Stimulated activated CD4-positive, alpha-beta T cell treated with anti-CD3 and anti-CD28 coated beads, Interleukin-4, amount 100 ng/mL, for 4 hours (primary cell): ENCODE measurements around the gene TOM1L2.

Source experiments
- DNase-seq, 2 experiments: peaks; one replicate each; pipeline ENCODE4 v3.0.0-alpha.2; 2020

The TOM1L2 gene

DNA sequence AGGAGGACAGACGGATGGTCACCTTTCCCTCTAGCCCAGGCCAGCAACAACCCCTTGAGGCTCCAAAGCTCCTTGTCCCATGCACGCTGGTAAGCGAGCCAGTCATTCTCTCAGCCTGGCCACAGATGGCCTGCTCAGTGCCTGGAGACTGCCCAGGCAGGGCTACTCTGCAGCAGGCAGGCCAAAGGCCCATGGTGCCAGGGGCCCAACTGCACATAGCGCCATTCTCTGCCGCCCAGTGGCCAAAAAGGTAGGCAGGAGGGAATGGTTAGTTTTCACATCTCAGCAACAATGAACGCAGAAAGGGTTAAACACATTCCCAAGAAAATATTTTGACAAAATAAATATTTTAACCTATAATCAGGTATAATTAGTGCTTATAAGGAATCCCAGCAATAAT lies 127.7 kb downstream of the TOM1L2 start:
- no peak for DNase-seq

DNA sequence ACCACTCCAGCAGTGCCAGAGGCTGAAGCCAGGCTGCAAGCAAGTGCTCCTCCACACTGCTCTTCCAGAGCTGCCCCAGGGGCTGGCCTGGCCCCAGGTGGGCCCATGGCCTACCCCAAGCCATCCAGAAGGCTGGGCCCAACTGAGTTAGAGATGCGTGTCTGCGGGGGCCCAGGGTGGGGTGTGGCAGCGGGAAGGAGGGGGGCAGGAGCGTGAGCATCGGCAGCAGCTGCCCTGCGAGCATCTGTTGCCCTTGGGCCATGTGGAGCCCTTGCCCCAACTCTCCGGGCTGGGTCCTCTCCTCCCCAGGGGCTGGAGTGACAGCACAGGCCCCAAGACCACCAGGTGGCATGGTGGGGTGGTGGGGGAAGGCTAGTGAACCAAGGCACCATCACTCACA lies 128.1 kb downstream of the TOM1L2 start:
- DNase-seq: no peak

DNA sequence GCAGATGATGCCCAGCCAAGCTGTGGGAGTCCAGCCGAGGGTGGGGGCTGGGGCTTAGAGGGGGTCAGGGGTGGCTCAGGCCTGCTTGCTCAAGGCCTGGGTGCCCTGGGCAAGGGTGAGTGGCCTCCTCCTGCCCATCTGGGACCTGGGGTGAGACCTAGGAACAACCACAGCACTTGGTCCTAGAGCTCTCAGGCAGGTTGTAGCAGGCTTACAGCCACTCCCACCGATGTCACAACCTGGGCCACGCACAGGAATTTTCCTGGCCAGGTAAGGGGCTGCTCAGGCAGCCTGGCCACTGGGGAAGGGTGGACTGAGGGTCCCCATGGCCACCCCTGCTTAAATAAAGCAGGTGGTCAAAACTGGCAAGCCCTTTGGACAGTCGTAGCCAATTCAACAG lies 129.1 kb downstream of the TOM1L2 start:
- DNase-seq: no peak

DNA sequence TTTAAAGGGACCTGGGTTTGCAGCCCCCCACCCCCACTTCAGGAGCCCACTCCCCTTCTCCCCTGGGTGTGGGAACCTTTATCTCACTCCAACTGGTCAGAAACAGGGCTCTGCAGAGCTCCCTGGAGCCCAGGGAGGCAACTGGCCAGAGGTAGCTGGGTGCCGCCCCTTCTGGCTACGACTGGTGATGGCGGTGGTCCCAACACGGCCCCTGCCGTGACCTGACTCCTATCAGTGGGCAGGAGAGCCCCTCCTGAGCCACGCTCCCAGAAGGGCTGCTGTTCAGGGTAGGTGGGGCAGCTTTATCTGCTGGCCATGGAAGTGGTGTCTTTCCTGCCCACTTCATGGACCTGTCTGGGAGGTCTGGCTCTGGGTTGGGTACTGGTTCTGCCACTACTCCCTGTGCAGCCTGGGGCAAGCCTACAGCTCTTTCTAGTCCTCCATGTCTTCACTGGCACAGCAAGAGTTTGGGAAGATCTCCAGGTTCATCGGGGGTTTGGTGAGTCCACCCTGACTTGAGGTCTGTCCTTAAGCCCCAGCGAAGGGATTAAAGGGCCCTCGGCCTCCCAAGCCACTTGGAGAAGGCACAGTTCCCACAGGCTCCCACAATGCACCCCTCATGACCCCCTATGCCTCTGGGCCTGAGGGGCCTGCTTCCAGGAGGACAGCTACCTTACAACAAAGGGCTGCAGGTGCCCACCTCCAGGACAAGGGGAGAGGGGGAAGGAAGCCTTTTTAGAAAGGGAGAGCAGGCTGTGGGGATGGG lies 129.9 kb downstream of the TOM1L2 start:
- DNase-seq: no peak

DNA sequence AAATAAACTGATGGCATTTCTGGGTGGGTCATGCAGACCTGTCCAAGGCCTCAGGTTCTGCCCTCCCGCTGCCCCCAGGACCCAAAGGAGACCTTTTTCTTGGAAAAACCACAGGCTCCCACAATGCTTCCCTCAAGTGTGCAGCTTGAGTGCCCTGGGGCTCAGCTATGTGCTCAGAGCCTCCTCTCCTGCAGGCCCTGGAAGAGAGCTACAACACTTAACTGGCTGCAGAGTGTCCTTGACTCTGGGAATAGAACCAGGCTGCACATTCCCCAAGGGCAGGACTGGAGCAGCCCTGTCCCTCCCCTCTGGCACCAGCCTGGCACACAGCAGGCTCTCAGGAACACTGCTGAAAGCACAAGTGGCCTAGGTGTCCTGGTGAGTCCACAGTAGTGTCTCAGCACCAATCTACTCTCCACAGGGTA lies 130.6 kb downstream of the TOM1L2 start:
- no peak for DNase-seq

DNA sequence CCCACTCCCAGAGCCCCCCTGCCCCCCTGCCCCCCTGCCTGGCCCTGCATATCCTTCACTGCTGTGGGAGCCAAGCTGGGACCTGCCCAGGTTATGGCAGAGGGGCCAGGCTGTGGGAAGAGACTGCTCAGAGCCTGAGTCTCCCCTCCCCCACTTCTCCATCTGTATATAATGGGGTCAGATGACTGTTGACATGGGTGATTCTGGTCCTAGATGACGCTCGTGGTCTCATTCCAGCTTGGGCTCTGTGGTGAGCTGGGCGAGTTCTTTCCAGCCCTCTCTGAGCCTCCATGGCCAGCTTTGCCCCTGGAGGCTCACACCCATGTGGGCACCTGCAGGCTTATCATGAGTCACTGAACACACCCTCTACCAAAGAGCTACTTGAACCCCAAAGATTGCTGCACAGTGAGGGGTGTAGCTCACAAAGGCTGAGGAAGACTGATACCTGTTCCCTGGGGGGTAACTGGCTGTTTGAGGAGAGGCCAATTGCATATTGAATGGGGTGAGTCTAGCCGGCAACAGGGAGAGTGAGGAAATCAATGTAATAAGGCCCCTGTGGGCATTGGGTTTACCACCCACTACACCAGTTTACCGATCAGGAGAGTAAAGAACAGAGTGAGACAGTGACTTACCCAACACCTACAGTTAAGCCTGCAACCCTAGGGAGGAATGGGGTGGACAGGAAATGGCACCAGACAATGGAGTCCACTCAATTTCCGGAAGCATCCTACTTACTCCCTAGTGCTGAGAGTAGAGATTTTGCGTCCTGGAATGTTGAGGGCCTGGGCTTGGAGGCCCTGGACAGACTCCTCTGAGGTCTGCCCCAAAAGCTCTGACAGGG lies 131.2 kb downstream of the TOM1L2 start:
- DNase-seq: no peak

DNA sequence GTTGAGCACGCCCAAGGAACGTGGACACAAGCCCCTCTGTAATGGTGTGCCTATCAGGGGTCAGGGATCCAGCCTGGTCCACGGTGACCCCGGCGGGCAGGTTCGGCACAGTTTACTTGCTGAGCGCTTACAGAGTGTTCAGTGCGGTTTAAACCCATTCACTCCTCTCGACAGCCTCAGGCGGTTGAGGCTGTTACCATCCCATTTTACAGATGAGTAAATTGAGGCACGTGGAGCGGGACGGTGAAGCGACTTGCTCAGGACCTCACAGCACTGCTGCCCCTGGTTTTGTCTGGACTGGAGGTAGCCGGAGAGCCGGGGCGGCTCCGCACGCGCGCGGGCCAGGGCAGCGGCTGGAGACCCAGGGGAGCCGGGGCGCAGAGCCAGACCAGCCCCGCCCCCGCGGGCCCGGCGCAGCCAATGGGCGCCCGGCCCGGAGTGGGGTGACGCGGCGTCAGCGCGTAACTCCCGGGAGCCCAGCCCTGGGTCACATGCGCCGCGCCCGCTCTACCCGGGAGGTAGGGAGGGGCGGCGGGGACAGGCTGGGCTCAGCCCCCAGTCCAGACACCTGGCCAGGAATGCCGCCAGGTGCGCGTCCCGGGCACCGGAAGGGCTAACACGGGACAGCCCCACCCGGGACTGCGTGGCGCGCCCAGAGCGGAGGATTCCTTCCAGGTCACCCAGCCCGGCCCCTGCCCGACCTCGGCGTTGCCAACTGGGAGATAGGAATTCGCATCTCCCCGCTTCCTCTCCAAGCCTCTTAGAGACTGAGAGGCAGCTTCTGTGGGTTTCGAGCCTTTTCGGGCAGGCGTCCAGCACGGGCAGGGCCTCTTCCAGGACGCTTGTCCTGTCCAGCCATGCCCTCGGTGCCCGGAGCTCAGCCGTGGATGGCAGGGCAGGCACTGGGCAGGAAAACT lies 132.2 kb downstream of the TOM1L2 start:
- peak; percentile 78 to 79 for DNase-seq

DNA sequence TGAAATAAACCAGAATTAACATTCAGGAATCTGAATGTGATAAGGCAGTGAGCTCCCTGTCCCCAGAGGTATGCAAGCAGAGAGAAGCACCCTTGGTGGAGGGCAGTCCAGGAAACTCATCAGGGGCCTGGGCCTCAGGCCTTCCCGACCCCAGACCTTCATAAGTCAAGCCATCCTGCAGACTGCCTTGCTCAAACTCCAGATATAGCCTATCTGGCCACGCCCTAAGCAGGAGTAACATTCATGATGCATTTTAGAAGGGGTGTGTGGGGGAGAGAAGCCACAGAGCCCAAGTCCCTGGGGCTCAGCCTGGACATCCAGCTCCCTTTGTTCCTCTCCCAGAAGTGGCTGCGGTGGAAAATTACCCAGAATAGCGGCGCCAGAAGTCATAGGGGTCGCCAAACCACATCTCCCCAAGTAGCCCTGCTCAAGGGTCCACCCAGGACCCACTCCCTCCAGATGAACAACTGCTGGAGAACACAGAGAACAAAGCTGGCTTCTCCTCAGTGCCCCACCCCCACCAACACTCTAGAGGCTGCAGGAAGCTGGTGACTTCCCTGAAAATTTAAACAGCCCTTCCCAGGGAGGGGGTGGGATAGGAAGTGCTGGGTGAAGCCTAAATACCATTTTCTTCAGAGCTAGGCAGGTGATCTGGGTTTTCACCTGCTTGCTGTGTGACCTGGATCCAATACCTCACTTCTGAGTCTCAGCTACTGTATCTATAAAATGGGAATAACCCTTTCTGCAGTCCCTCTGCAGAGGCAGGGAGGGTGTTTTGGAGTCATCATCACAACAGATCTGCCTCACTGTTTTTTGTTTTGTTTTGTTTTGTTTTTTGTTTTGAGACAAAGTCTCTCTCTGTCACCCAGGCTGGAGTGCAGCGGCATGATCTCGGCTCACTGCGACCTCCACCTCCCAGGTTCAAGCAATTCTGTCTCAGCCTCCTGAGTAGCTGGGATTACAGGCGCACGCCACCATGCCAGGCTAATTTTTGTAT lies 133.9 kb downstream of the TOM1L2 start:
- no peak for DNase-seq

DNA sequence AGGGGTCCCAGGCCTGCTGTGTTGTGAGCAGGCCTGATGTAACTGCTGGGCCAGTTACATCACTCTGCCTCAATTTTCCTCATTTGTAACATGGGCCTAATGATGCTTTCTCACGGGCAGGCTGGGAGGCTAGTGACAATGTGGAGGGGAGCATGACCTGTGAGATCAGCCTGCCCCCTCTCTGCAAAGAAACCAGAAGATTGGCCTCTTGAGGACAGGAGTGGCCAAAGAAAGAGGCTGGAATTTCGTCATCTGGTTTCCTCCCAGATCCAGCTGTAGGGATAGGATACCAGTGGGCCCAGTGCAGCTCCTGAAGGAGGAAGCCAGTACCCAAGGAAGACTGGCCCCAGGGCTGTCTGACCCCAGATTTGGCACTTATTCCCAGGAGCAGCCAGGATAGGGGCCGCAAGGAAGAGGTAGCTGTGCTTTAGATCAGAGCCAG lies 134.8 kb downstream of the TOM1L2 start:
- no peak for DNase-seq

DNA sequence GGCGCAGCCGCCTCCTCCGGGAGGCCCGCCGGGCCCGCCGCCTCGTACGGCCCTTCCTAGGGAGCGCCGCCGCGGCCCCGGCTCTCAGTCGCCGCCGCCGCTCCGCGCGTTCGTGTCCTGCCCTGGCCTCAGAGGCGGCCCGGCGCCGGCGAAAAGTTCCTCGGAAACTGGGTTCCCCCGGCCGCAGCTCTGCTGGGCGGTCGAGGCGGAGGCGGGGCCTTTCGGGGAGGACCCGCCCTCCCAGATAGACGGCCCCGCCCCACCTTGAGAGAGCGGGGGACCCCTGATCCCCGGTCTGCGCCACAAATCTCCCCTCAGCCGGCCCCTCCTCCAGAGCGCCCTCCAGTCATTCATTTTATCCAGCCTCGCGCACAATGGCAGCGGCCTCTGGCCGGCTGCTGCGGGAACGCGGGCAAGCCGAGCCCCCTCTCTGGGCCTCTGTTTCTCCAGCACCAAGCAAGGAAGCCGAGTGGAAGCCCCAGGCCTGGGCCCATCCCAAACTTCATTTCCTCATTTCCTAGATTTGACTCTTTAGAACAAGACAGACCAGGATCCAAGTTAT lies 135.3 kb downstream of the TOM1L2 start, which contains the start of gene SREBF1:
Gene SREBF1, minus strand, starts transcription at position 169 of the 562 bp plus-strand sequence. CDS start 169 bp downstream, outside the sequence.
- peak; percentile 59 for DNase-seq

DNA sequence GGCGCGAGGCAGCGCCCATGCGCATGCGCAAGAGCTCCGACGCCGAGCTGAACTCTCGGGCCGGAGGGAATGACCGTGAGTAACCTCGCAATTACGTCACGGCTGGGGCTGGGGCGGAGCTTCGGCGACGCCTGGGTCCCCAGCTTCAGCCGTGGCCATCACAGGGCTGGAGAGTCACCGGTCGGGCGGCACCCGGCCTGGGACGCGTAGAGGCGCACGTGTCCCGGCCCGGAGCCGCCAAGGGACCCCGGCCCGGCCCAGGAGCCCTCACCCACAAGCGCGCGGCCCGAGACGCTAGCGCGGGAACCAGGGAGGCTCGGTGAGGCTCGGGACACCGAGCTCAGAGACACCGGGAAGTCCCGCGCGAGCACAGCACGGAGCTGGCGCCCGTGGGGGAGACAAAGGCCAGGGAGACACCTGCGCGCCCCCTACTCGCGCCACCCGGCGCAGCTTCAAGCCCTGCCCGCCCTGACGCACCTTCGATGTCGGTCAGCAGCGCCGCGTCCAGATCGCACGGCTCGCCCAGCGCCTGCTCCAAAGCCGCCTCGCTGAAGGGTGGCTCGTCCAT lies 135.9 kb downstream of the TOM1L2 start:
- peak; percentile 94 to 97 for DNase-seq

DNA sequence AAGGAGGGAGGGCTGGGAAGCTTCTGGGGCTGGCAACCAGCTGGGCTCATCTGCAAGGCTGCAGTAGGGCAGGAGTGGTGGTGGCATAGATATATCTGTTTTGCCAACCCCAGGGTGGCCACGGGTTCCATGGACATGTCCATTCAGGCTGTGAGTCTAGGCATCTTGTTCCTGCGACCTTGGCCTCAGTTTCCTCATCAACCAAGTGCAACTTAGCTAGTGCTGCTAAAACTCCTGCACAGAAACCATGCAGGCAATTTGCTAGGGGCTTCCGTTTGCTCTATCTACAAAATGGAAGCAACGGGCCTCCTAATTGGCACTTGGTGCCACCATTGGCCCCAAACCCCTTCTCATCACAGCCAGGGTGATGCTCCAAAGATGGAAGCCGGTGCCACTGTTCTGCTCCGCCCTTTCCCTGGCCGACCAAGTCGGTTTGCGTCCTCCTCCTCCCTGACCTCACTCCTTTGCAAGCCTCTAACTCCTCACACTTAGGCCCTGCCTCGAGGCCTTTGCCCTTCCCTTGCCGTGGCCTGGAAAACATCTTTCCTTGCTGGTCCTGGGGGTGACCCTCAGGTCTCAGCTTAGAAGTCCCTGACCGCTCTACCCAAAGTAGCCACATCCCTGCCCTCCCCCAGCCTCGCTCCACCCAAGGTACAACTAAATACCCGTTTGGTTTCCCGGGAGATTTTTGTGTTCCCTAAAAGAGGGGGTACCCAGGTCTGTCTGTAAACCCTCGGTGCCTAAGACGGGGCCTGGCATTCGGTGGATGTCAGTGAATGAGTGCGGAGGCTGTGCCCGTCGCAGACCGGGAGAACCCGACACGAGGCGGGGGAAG lies 136.6 kb downstream of the TOM1L2 start:
- DNase-seq: no peak

DNA sequence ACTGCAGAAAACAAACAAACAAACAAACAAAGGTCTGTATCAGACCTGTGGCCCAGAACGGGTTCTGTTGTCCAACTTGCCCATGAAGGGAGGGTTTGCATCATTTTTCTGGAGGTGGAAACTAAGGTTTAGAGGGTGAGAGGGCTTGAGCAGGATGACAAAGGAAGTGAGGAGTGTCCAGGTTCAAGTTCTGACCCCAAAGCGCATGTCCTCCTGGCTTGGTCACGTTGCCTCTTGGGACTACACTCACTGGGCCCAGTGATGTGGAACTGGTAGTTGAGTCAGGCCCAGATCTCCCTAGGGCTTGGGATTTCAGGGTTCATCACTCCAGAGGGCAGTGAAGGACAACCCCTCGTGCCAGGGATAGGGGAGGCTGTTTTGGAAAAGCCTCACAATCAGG lies 137.2 kb downstream of the TOM1L2 start:
- DNase-seq: no peak

DNA sequence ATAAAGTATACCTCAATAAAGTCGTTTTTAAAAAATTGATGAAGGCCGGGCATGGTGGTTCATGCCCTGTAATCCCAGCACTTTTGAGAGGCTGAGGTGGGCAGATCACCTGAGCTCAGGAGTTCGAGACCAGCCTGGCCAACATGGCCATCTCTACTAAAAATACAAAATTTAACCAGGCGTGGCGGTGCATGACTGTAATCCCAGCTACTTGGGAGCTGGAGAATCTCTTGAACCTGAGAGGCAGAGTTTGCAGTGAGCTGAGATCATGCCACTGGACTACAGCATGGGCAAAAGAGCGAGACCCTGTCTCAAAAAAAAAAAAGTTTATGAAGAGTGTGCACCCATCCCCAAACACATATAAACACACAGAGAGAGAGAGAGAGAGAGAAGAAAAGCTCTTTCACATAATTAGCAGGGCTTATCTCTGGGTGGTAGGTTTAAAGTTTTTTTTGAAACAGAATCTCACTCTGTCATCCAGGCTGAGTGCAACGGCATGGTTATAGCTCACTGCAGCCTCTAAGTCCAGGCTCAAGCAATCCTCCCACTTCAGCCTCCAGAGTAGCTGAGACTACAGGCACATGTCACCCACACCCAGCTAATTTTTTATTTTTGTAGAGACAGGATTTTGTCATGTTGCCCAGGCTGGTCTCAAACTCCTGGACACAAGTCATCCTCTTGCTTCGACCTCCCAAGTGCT lies 138.4 kb downstream of the TOM1L2 start:
- no peak for DNase-seq

DNA sequence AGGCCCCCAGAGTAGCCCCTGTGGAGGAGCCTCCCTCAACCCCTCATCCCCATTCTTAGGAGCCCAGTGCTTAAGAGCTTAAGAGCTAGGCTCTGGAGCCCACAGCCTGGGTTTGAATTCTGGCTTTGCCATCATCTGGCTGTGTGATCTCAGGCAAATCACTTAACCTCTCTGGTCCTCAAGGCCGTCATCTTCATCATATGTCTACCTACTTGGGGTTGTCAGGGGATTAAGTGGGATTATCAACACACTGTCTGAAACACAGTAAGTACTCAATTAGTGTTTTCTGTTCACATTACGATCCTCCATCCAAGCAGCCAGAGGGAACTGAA lies 140.2 kb downstream of the TOM1L2 start:
- no peak for DNase-seq

DNA sequence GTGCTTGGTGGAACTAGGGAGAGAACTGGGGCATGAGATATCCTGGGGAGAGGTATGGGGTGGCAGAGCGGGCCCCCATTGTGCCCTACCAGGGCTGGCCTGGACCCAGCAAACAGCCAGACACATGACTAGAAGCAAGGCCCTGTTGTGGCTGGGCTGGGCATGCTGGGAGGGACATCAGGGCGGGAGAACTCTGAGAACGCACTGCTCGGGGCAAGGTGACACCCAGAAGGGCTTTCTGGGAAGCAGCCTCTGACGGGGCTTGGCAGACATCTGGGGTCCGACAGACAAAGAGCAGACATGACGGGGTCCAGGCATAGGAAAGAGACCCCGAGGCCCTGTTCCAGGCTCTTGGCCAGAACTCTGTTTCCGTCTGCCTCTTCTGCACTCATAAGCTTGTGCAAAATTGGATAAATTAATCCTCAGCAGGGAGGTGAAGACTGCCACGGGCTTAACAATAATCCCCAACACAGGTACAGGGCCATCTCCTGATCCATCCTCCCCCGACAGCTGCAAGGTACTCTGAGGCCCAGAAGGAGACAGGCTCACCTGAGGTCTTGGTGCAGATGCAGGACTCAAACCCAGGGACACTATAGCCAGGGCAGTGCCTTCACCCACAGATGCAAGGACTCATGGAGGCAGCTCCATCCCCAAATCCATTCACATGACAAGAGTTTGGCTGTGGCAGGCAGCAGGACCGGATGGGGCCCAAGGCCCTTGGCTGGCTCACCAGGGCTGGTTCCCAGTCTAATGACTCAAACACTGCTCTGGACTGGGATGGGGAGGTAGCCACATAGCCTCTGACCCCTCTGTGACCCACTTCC lies 140.8 kb downstream of the TOM1L2 start:
- DNase-seq: no peak

DNA sequence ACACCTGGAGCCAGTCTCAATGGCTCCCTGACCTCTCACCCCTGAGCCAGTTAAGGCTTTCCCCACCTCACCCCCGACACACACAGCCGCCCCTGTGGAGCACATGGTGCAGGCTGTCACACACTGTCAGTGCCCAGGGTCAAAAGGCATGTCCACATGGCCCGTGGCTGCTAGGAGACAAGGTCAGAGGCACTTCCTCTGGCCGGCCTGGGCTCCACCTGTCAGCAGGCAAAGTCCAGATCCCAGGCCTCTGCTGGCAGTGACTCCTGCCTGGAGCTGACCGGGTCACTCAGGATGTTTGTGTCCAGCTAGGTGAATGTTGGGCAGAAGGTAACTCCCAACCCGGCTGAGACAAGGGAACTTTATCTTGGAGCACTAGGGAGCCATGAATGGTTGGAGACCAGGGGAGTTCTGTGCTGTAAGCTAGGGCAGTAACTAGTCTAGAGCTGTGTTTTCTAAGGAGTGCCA lies 141.4 kb downstream of the TOM1L2 start:
- no peak for DNase-seq

DNA sequence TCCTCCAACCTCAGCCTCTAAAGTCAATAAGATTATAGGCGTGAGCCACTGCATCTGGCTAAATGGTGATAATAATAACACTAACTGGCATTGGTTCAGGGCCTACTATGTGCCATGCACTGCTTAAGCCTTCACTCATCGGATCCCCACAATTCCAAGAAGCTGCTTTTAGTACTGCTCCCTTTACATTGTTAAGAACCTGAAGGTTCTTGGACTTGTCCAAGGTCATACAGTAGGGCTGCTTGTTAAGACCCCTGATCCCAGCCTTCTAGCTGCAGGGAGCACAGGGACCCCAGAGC lies 142.0 kb downstream of the TOM1L2 start:
- no peak for DNase-seq
